Memory B cell (primary cell): ENCODE measurements around the gene MEF2C.

ENCODE experiments used
- ATAC-seq: fragments of 150-1000 bp; cut with Tn5 transposase; 2 replicates; pipeline ENCODE4 v1.10.0; 2021; ENCODE audit warnings: low read depth, mild to moderate bottlenecking, moderate library complexity
- DNase-seq, 2 donors: peaks; one replicate each; pipeline ENCODE4 v3.0.0; 2022; ENCODE audit warnings: low spot score in 2 of 2
- H3K27ac Mint-ChIP-seq: one replicate; pipeline ENCODE4 v1.8.0; 2022; ENCODE audit warnings: mild to moderate bottlenecking, moderate library complexity, mixed read lengths
- H3K27me3 Mint-ChIP-seq: one replicate; pipeline ENCODE4 v1.8.0; 2022; ENCODE audit warnings: mixed read lengths
- H3K36me3 Mint-ChIP-seq: one replicate; pipeline ENCODE4 v1.8.0; 2022; ENCODE audit warnings: mild to moderate bottlenecking, mixed read lengths
- H3K4me1 Mint-ChIP-seq: one replicate; pipeline ENCODE4 v1.8.0; 2022; ENCODE audit warnings: mixed read lengths
- H3K4me3 Mint-ChIP-seq: one replicate; pipeline ENCODE4 v1.8.0; 2022; ENCODE audit warnings: mild to moderate bottlenecking, moderate library complexity, mixed read lengths
- H3K9me3 Mint-ChIP-seq: one replicate; pipeline ENCODE4 v1.8.0; 2022; ENCODE audit warnings: mixed read lengths

Gene MEF2C

DNA sequence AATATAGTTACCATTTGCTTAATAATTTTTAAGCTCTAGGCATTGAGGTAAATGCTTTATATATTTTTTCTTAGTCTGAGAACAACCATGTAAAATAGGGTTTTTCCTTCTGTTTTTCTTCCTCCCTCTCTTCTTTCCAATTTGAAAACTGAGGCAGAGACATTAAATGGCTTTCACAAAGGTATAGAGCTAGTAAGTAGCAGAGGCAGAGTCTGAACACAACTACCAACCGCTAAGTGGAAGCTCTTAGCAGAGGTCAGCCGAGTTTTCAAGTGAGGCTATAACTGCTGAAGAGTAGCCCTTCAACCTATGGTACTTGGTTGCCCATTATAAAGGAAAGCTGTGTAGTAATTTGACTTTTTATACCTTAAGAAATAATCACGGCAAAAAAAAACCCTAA is 187.1 kb downstream of the MEF2C start:
- H3K36me3 Mint-ChIP-seq = peaks cover 2% of the 10 kb centered on the region
- H3K27me3 Mint-ChIP-seq = peaks cover 25% of the 10 kb centered on the region
- peaks cover 10% of the 10 kb centered on the region for H3K4me1 Mint-ChIP-seq
- no peak overlapping the region for H3K4me3 Mint-ChIP-seq
- H3K9me3 Mint-ChIP-seq = no peaks in the 10 kb centered on the region
- H3K27ac Mint-ChIP-seq = no peak overlapping the region
- ATAC-seq (no peak), DNase-seq (no peak)

DNA sequence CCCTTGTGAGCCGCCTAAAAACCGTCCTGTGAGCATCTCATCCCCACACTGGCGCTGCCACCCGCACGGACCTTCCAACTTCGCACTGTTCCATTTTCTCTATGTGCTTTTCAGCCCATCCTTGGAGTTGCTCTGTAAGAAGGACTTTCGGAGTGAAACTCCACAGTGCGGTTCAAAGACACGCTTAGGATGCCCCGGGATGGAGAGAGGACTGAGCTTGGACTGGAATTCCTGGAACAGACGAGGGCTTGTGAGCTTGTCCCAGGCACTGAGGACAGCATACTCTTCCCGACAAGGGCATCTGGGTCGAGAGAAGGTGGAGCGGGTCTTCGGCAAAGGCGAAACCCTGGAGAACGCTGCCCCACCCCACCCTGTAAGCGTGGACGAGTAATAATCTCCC is 187.8 kb downstream of the MEF2C start:
- Mint-ChIP-seq H3K27ac (no peak overlapping the region), H3K27me3 (peaks cover 29% of the 10 kb centered on the region), H3K4me1 (peaks cover 12% of the 10 kb centered on the region), H3K4me3 (no peak overlapping the region), H3K9me3 (no peaks in the 10 kb centered on the region), H3K36me3 (peaks cover 3% of the 10 kb centered on the region)
- ATAC-seq = no peak
- no peak for DNase-seq

DNA sequence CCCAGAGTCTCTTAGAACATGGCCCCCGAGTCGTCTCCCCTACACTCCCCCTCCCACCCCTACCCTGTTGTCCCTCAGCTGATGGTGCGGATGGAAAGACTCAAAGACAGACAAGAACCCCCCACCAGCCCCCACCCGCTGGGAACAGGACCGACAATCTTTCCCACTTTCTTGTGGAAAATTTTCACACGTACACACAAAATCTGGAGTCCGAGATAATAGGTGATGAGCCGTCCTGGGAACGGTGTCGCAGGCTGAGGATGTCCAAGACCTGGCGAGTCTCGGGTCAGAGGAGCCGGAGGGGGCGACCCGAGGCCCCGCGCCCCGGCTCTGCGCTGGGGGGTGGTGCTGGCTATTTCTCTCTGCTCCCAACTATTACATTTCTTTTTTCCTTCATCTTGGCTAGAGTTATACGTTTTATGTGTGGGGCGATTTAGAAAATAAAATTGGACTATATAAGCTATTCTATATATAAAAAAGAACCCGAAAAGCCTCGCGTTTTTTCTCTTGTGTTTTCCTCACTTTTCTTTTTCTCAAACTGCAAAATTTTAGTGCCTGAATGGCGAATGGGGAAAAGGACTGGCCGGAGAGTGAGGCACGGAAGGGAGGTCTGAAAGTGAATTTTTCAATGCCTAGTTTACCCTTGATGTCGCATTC is 188.8 kb downstream of the MEF2C start:
- Mint-ChIP-seq H3K9me3 (no peaks in the 10 kb centered on the region), H3K4me1 (peaks cover 12% of the 10 kb centered on the region), H3K27me3 (peaks cover 26% of the 10 kb centered on the region), H3K36me3 (peaks cover 3% of the 10 kb centered on the region), H3K4me3 (no peak overlapping the region), H3K27ac (no peak overlapping the region)
- no peak for ATAC-seq
- DNase-seq = no peak

DNA sequence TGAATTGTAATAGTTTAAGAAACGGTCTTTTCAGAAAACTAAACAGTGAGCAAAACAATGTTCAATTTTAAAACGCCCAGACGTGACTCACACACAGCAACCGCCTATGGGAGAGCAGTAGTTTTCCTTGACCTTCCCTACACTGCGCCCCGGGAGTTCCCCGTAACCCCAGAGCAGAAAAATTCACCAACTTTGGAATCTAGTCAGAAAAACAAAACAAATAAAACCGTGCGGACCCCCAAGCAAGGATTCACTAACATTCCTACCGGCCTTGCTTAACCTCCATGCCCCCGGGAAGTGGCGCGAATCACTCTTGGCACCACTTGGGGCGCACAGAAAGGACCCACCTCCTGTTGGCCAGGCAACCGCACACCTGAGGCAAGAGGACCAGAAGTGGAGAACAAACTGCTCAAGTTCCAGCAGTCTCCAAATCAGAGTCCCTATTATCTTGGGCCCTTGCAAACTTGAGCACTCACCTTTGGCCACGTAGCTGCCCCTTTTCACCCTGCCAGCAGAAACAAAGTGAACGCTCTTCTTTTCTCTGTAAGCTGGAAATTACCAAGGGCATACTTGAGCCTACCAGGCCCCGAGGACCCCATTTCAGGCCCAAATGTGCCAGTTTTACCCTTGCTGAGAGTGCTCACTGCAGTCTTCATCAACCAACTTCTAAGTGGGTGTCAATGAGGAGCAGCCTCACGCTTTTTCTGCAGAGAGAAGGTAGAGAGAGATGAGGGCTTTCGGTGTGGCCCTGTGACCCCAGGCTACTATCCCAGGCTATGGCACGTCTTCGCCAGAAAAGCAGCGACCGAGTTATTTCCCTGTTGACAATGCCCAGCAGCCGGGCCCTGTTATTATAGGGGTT is 189.7 kb downstream of the MEF2C start:
- no peak overlapping the region for H3K4me3 Mint-ChIP-seq
- peaks cover 3% of the 10 kb centered on the region for H3K36me3 Mint-ChIP-seq
- H3K27me3 Mint-ChIP-seq = peaks cover 26% of the 10 kb centered on the region
- no peak for ATAC-seq
- no peaks in the 10 kb centered on the region for H3K9me3 Mint-ChIP-seq
- peak overlapping the region; percentile 20 for H3K27ac Mint-ChIP-seq
- DNase-seq = no peak
- peaks cover 12% of the 10 kb centered on the region for H3K4me1 Mint-ChIP-seq

DNA sequence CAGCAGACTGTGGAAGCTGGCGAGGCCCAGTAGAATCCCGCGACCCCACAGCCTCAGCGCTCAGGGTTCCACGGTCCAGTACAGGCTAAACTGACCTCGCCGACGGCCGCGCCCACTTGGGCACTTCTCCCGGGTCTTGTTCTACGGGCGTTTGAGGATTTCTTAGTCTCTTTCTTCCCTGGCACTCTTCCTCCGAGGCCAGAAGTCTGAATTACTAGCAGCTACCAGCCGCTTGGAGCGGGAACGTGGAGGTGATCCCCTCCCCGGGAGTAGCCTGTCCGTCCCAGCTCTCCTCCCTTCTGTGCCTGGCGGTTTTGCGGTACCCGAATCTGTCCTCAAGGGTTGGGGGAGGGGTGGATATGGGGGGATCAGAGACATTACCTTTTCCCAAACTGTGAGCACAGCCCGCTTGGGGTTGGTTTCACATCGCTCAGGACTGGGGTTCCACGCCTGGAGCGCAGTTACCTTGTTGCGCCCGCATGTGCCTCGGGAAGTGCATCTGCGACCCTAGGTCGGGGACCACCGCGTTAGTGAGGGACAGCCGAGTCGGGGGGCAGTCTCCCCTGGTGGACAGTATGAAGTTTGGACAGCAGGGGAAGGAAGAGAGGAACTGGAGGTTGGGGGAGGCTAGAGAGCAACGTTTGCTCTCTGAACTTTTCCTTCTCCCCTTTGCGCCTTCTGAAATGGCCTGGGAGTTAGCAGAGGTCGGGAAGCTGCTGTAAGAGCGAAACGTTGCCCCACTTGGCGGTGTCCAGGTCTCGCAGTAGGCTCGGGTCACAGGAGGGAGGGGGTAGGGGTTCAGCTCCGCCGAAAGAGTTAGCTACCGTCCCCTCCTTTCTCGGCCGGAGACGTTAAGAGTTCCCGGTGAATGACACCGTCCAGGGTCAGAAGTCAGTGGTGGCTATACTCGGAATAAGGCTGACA is 190.8 kb downstream of the MEF2C start:
- H3K9me3 Mint-ChIP-seq = no peaks in the 10 kb centered on the region
- H3K36me3 Mint-ChIP-seq = peaks cover 3% of the 10 kb centered on the region
- peaks cover 12% of the 10 kb centered on the region for H3K4me1 Mint-ChIP-seq
- peaks cover 26% of the 10 kb centered on the region for H3K27me3 Mint-ChIP-seq
- DNase-seq = no peak
- H3K27ac Mint-ChIP-seq = no peak overlapping the region
- ATAC-seq = no peak
- no peak overlapping the region for H3K4me3 Mint-ChIP-seq

DNA sequence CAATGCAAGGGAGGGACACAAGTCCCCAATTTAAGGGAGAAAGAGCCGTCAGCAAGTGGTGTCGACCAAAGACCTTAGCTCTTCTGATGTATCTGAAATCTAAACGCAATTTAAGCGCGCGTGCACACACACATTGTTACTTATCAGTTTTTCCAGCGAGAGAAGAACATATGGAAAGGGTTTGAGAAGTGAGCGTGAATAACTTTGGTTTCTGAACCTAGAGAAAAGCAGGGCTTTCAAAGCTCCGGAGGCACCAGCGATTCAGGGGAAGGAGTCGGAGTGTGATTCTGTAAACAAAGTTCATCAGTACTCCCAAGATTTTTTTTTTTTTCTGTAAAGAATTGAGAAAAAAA is 191.8 kb downstream of the MEF2C start:
- Mint-ChIP-seq H3K4me1 (peaks cover 12% of the 10 kb centered on the region), H3K9me3 (no peaks in the 10 kb centered on the region), H3K27ac (peak overlapping the region; percentile 87), H3K27me3 (peaks cover 26% of the 10 kb centered on the region), H3K4me3 (peak overlapping the region; percentile 63), H3K36me3 (peaks cover 3% of the 10 kb centered on the region)
- ATAC-seq = no peak
- DNase-seq = no peak

DNA sequence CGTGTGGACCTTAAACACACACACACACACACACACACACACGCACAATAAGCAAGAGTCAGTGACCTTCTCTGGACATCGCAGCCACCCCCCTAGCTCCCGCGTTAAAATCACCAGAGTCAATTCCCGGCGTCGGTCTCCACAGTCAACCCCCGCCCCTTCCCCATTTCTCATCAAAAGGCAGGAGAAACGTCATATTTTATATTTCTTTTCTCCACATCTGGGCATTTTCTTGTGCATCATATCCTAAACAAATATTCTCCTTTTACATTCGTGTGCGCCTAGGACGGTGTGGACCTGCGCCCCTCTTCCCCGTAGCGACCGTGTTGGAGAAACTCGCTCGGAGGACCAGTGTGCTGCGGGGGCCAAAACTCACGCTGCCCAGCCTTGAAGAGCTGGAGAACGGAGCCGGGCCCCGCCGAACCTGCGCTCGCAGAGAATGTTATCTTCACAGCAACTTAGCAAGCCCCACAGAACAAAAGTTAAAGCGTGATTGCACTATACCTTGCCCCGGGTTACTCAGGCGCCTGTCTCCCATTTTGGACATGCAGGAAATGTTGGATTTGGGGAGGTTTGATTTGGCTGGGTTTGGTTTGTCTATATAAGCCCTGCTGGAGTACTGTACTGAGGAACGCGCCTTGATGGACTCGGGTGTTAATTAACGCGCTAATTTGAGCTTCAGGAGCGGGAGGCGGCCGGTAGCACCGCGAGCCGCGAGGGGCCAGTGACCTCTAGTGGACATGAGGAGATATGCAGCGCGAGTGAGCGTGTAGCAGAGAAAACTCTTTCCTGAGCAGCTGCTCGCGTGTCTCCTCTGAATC is 192.4 kb downstream of the MEF2C start:
- ATAC-seq (peak; percentile 77), DNase-seq (peak; percentile 70 to 71)
- Mint-ChIP-seq H3K9me3 (peaks cover 3% of the 10 kb centered on the region), H3K36me3 (peaks cover 3% of the 10 kb centered on the region), H3K4me1 (peaks cover 12% of the 10 kb centered on the region), H3K4me3 (peak overlapping the region; percentile 63), H3K27ac (peak overlapping the region; percentile 87), H3K27me3 (peaks cover 28% of the 10 kb centered on the region)

DNA sequence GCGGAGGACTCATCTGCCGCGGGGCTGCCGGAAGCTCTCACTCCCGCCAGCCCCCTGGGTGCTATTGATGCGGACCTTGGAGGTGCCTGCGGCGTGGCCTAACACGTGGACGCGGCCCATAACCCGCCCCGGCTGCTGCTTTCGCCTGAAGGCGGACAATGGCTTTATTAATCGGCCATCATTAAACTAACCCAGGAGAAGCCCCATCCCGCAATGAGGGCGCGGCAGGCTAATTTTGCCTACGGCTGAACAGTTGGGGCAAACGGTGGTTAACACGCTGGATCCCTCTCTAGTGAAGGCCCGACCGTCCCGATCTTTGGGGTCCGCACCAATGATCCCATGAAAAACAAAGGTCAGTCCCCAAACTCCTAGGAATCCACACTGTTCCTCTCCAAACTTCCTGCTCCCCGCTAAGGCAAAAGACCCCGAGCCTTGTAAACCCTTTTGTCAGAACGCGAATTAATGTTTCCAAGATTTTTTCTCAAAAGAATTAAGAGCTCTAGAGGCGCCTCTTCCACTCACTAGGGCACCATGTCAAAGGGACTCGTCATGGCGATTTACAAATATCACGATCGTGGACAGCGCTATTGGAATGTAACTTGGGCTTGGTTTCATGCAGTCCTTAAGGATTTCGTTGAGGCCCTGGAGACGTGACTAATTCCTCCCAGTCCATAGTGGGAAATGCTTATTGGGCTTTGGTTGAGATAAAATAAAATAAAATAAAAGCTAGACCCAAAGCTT is 193.1 kb downstream of the MEF2C start:
- peak overlapping the region; percentile 87 for H3K27ac Mint-ChIP-seq
- peaks cover 3% of the 10 kb centered on the region for H3K36me3 Mint-ChIP-seq
- no peak overlapping the region for H3K4me3 Mint-ChIP-seq
- peaks cover 12% of the 10 kb centered on the region for H3K4me1 Mint-ChIP-seq
- H3K27me3 Mint-ChIP-seq = peaks cover 30% of the 10 kb centered on the region
- peaks cover 3% of the 10 kb centered on the region for H3K9me3 Mint-ChIP-seq
- ATAC-seq (no peak), DNase-seq (no peak)

DNA sequence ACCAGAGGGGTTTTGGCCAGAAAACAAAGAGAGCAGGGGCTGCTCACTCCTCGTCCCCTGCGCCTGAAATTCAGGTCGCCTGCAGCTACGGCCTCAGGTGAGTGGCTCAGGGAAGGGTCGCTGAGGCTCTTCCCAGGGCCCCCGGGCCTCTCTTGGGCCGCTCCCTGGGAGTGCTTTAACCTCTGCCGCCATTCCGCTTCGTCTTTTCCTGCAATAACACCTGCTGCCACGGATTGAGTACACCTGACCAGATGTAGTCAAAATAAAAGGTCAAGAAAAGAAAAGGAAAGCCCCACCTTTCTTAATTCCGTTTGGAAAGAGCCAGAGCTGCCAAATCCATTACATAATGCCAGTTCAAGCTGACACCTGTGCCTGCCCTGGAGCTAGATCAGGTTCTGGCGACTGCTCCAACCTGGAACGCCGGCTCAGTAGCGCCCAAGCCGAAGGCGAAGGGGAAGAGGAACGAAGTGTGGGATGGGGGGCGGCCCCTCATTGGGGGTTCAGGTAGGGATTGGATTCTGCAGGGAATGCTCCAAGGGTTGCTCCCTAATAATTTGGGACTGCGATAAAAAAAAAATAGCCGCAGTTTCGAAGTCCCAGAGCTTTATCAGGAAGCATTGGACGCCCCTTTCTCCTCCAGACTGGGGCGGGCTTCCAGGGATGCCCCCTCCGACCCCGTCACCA is 193.9 kb downstream of the MEF2C start:
- H3K4me3 Mint-ChIP-seq = no peak overlapping the region
- peaks cover 32% of the 10 kb centered on the region for H3K27me3 Mint-ChIP-seq
- ATAC-seq (no peak), DNase-seq (no peak)
- H3K9me3 Mint-ChIP-seq = peaks cover 3% of the 10 kb centered on the region
- peaks cover 3% of the 10 kb centered on the region for H3K36me3 Mint-ChIP-seq
- H3K27ac Mint-ChIP-seq = no peak overlapping the region
- H3K4me1 Mint-ChIP-seq = peaks cover 12% of the 10 kb centered on the region

DNA sequence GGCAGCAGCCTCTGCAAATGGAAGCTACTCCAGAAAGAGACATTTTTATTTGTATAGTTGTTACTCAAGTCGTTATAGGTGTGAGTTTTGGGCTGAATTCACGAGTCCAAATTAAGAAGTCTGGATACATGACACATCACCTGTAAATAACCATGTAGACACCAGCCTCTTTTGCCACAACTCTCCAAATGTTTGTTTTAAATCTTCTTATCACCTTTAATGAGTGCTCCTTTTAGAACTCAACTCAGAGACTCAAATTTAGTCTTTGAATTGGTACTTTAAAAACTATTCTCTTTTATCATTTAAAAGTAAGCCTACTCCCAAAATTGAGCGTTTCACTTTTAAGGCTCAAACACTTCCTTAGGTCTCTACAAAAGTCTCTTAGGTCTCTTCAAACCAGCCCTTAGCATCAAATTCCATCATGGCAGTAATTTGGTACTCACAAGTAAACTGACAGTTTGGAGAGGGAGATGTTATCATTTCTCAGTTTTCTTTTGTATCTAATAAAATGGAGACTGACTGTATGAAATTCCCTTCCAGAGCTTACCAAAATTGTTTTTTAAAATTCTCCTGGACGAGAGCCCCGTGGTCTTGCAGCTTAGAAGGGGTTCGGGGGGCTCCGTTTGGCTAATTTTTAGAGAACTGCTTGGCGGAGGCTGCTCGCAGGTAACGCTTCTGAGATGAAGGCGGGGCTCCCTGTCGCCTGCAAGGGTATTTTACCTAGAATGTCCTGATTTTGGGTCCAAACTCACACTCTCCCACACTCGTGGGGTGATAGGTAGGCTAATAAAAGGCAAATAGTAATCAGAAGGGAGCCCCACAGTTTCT is 194.6 kb downstream of the MEF2C start:
- Mint-ChIP-seq H3K27me3 (peaks cover 36% of the 10 kb centered on the region), H3K9me3 (peaks cover 7% of the 10 kb centered on the region)

DNA sequence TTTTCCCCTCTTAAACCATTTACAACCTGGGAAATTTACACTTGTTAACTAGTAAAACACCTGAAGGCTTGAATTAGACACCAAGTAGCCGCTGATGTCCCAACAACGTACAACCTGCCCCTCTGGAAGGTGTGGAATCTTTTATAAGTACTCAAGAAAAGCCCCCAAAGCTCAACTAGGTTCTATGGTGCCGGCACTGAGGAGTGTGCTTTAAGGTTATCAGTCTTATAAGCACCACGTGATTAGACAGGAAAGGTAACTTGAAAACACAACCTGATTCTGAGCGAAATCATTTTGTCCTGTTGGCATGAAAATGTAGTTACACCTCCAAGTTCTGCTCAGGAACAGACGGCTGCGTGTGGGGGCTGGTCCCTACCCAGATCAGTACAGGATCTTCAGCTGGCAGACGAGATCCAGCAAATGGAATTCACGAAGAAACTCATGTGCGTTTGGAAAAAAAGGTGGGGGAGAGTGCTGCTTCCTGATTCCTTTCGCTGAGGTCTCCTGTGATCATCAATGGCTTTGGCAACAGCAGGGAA is 195.5 kb downstream of the MEF2C start:
- Mint-ChIP-seq H3K27ac (no peak overlapping the region), H3K27me3 (peaks cover 38% of the 10 kb centered on the region), H3K36me3 (peaks cover 3% of the 10 kb centered on the region)

More for the DNA sequence above, 194.6 kb downstream of the MEF2C start:
- peaks cover 3% of the 10 kb centered on the region for H3K36me3 Mint-ChIP-seq
- peaks cover 17% of the 10 kb centered on the region for H3K4me1 Mint-ChIP-seq
- DNase-seq = no peak
- H3K27ac Mint-ChIP-seq = no peak overlapping the region
- no peak for ATAC-seq
- no peak overlapping the region for H3K4me3 Mint-ChIP-seq

More for the DNA sequence above, 195.5 kb downstream of the MEF2C start:
- peaks cover 7% of the 10 kb centered on the region for H3K9me3 Mint-ChIP-seq
- H3K4me1 Mint-ChIP-seq = peaks cover 15% of the 10 kb centered on the region
- DNase-seq (no peak), ATAC-seq (no peak)
- no peak overlapping the region for H3K4me3 Mint-ChIP-seq
